ENCODE data around the gene SLC26A3.
"Not testable (repeated sequence)": the region's sequence is repeated elsewhere in the genome, so short reads cannot be mapped to it uniquely, and the experiment has no call there.

Gene SLC26A3

DNA sequence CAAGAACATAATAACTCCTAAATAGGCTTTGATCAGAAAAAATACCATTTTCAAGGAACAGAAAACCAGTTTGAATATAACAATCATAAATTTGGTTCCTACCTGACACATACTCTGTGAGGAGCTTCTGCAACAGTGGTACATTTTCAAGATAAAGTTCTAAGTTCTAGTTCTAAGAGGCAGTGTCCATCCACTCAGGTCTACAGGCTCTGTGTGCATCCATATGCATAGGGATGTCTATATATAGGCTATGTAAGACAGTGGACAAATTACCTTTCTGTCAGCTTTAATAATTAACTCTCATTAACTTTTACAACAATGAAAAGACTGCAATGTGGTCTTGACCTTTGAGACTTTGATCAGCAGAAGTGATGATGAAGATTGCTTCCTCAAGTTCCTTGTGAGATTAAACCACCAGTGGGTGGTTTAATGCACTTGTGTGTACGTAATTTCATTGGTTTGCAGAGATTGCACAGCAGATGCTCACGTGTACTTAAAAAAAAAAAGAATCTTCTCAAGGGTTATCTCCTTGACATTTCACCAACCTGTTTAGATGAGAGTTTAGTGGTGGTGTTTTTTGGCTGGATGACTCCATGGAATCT, at the start of gene SLC26A3:
TSS of gene SLC26A3 (minus strand) at position 215 of the 602 bp plus-strand sequence. CDS start 8,714 bp downstream, outside the sequence.
- Mint-ChIP-seq H3K27ac (no peak within 1 kb of the TSS), H3K4me1 (ENCODE audit: low read depth) (no peaks in the 10 kb centered on the region), H3K36me3 (ENCODE audit: low read depth) (no peaks in the 10 kb centered on the region), H3K27me3 (ENCODE audit: low read depth) (peaks cover 11% of the 10 kb centered on the region), H3K9me3 (no peaks in the 10 kb centered on the region), H3K4me3 (no peak within 1 kb of the TSS)

DNA sequence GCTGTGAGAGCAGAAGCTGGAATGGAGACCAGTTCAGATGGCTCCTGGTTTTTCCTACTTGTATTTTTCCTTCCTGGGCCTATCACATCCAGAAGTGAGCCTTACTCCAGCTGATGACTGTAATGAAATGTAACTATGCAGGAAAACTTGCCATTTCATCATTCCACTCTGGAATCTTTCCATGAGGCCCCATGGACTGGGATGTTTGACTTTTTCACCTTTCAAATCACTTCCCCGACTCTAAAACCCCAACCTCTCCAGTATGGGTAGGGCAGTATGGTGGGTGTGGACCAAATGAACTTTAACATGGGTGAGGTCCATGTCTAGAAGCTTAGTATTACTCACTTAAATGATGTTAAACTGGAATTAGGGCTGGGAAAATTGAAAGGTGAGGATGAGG, 47.6 kb upstream of the SLC26A3 start:
- no peaks in the 10 kb centered on the region for H3K36me3 Mint-ChIP-seq (ENCODE audit: low read depth)
- peaks cover 17% of the 10 kb centered on the region for H3K27me3 Mint-ChIP-seq (ENCODE audit: low read depth)
- H3K4me3 Mint-ChIP-seq: no peak overlapping the region
- H3K9me3 Mint-ChIP-seq: no peaks in the 10 kb centered on the region
- no peaks in the 10 kb centered on the region for H3K4me1 Mint-ChIP-seq (ENCODE audit: low read depth)
- H3K27ac Mint-ChIP-seq: no peak overlapping the region

DNA sequence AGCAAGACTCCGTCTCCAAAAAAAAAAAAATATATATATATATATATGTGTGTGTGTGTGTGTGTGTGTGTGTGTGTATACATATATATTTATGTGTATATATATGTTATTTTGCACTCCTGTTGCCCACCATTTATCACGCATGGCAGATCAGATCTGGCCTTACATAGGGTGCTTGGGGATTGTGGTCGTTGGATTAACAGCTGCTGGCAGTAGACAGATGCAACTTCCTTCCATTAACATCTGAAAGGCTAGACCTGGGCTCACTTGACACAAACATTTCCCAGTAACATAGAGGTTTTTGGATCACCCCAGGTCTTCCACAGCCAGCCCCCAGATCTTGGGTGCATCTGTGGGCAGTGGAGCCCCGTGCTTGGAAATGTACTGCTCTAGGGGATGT, 47.2 kb upstream of the SLC26A3 start:
- Mint-ChIP-seq H3K27ac (no peak overlapping the region), H3K36me3 (ENCODE audit: low read depth) (no peaks in the 10 kb centered on the region), H3K4me1 (ENCODE audit: low read depth) (no peaks in the 10 kb centered on the region)

DNA sequence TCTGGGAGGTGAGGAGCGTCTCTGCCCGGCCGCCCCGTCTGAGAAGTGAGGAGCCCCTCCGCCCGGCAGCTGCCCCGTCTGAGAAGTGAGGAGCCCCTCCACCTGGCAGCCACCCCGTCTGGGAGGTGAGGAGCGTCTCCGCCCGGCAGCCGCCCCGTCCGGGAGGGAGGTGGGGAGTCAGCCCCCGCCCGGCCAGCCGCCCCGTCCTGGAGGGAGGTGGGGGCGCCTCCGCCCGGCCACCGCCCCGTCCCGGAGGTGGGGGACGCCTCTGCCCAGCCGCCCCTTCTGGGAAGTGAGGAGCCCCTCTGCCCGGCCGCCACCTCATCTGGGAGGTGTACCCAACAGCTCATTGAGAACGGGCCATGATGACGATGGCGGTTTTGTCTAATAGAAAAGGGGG, 45.2 kb upstream of the SLC26A3 start:
- H3K9me3 Mint-ChIP-seq; H3K4me1 Mint-ChIP-seq (ENCODE audit: low read depth); H3K4me3 Mint-ChIP-seq; H3K27ac Mint-ChIP-seq; H3K36me3 Mint-ChIP-seq (ENCODE audit: low read depth): not testable (repeated sequence)
- peaks cover 11% of the 10 kb centered on the region for H3K27me3 Mint-ChIP-seq (ENCODE audit: low read depth)

More for the DNA sequence above, 47.2 kb upstream of the SLC26A3 start:
- H3K4me3 Mint-ChIP-seq: no peak overlapping the region
- H3K27me3 Mint-ChIP-seq (ENCODE audit: low read depth): peaks cover 16% of the 10 kb centered on the region
- H3K9me3 Mint-ChIP-seq: no peaks in the 10 kb centered on the region

DNA sequence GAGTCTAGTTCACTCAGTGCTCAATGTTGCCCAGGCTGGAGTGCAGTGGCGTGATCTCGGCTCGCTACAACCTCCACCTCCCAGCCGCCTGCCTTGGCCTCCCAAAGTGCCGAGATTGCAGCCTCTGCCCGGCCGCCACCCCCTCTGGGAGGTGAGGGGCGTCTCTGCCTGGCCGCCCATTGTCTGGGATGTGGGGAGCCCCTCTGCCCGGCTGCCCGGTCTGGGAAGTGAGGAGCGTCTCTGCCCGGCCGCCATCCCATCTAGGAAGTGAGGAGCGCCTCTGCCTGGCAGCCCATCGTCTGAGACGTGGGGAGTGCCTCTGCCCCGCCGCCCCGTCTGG, 44.8 kb upstream of the SLC26A3 start:
- not testable (repeated sequence) for H3K36me3 Mint-ChIP-seq (ENCODE audit: low read depth); H3K4me1 Mint-ChIP-seq (ENCODE audit: low read depth); H3K9me3 Mint-ChIP-seq; H3K27ac Mint-ChIP-seq; H3K4me3 Mint-ChIP-seq
- peaks cover 11% of the 10 kb centered on the region for H3K27me3 Mint-ChIP-seq (ENCODE audit: low read depth)

DNA sequence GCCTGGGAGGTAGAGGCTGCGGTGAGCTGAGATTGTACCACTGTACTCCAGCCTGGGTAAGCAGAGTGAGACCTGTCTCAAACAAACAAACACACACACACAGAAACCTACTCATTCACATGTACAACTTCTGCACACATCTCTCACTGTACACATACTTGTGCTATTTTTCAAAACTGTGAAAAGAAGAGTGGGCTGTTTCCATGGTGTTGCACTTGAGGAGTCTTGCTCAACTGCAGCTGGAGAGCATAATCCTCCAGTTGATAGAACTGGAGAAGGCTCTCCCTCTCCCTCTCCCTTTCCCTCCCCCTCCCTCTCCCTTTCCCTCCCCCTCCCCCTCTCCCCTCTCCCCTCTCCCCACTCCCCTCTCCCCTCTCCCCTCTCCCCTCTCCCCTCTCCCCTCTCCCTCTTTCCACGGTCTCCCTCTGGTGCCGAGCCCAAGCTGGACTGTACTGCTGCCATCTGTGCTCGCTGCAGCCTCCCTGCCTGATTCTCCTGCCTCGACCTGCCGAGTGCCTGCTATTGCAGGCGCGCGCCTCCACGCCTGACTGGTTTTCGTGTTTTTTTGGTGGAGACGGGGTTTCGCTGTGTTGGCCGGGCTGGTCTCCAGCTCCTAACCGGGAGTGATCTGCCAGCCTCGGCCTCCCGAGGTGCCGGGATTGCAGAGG, 44.3 kb upstream of the SLC26A3 start:
- Mint-ChIP-seq H3K4me1 (ENCODE audit: low read depth) (no peaks in the 10 kb centered on the region), H3K36me3 (ENCODE audit: low read depth) (no peaks in the 10 kb centered on the region), H3K27me3 (ENCODE audit: low read depth) (peaks cover 11% of the 10 kb centered on the region), H3K4me3 (no peak overlapping the region), H3K27ac (no peak overlapping the region), H3K9me3 (no peaks in the 10 kb centered on the region)

DNA sequence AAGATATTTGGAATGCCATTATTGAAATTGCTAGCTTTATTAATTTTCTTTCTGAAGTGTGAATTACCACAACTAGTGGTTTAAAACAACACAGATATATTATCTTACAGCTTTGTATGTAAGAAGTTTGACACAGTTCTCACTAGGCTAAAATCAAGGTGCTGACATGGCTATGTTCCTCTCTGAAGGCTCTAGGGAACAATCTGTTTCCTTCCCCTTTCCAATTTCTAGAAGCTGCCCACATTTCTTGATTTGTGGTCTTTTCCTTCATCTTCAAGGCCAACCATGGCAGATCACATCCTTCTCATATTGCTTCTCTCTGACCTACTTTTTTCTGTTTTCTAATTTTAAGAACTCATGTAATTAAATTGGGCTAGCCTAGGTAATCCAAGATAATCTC, 43.3 kb upstream of the SLC26A3 start:
- peaks cover 7% of the 10 kb centered on the region for H3K27me3 Mint-ChIP-seq (ENCODE audit: low read depth)
- no peak overlapping the region for H3K27ac Mint-ChIP-seq
- no peaks in the 10 kb centered on the region for H3K36me3 Mint-ChIP-seq (ENCODE audit: low read depth)
- H3K9me3 Mint-ChIP-seq: no peaks in the 10 kb centered on the region
- H3K4me1 Mint-ChIP-seq (ENCODE audit: low read depth): no peaks in the 10 kb centered on the region
- no peak overlapping the region for H3K4me3 Mint-ChIP-seq

DNA sequence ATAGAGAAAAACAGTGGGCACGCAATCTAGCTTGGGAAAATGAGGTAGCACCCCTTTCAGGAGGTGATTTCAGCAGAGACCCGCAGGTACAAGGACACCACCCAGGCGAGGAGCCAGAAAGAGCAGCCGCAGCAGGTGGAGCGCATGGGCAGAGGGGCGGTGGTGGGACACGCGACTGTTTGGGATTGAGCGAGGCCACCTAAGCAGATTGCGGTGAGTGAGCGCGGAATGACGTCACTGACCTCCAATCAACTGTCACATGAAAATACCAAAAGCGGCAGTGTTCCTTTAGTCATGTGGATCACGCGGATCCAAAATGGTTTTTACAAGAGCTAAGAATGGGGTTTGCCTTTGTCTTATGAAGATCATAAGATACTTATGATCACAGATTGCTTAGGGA, 40.2 kb upstream of the SLC26A3 start:
- Mint-ChIP-seq H3K9me3 (peaks cover 8% of the 10 kb centered on the region), H3K4me1 (ENCODE audit: low read depth) (no peaks in the 10 kb centered on the region), H3K27me3 (ENCODE audit: low read depth) (peaks cover 7% of the 10 kb centered on the region), H3K36me3 (ENCODE audit: low read depth) (no peaks in the 10 kb centered on the region), H3K4me3 (no peak overlapping the region), H3K27ac (no peak overlapping the region)

DNA sequence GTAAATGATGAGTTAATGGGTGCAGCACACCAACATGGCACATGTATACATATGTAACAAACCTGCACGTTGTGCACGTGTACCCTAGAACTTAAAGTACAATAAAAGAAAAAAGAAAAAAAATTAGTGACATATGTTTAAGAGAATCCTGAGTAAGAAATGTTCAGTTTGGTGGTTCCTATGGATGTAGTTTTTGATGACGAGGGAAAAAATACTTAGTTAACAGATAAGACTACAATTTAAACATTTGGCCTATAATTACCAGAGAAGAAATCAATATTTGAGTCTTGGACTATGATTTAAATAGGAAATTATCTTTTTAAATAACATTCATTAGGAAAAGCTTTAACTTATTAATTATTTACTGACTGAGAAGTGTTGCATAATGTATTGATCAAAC, 39.2 kb upstream of the SLC26A3 start:
- H3K4me3 Mint-ChIP-seq: no peak overlapping the region
- H3K4me1 Mint-ChIP-seq (ENCODE audit: low read depth): no peaks in the 10 kb centered on the region
- no peak overlapping the region for H3K27ac Mint-ChIP-seq
- H3K27me3 Mint-ChIP-seq (ENCODE audit: low read depth): peaks cover 7% of the 10 kb centered on the region
- H3K36me3 Mint-ChIP-seq (ENCODE audit: low read depth): no peaks in the 10 kb centered on the region
- peaks cover 8% of the 10 kb centered on the region for H3K9me3 Mint-ChIP-seq

DNA sequence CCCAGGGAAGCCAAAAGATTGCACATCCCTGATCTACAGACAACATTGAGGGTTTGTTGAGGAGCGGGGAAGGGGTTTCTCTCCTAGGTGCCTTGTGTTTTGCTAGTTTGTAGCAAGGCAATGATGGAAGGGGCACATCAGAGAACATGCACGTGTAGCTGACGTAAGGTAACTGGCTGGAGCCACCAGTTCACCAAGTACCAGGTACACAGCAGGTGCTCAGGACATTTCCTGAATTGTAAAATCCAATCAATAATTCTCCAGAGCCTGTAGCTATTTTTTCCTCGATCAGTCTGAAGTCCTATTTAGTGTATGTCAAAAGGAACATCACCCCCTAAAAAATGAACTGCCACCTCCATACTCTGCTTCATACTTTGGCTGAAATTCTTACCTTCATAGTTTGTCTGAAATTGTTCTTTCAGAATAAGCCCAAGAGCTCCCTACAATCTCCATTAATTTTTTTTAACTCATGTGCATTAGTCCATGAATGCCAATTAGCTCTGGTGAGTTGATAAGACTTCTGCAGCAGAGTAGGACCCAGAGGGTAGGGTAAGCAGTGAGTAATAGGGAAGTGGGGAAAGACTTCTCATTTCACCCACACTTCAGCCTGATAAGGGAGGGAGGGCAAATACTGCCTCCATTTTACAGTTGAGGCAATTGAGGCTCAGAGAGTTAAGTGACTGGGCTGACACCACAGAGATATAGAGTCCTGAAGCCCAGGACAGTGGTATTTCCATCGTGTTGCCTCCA, 36.0 kb upstream of the SLC26A3 start:
- Mint-ChIP-seq H3K9me3 (peaks cover 8% of the 10 kb centered on the region), H3K27me3 (ENCODE audit: low read depth) (no peaks in the 10 kb centered on the region), H3K36me3 (ENCODE audit: low read depth) (no peaks in the 10 kb centered on the region), H3K27ac (no peak overlapping the region), H3K4me1 (ENCODE audit: low read depth) (no peaks in the 10 kb centered on the region), H3K4me3 (no peak overlapping the region)

DNA sequence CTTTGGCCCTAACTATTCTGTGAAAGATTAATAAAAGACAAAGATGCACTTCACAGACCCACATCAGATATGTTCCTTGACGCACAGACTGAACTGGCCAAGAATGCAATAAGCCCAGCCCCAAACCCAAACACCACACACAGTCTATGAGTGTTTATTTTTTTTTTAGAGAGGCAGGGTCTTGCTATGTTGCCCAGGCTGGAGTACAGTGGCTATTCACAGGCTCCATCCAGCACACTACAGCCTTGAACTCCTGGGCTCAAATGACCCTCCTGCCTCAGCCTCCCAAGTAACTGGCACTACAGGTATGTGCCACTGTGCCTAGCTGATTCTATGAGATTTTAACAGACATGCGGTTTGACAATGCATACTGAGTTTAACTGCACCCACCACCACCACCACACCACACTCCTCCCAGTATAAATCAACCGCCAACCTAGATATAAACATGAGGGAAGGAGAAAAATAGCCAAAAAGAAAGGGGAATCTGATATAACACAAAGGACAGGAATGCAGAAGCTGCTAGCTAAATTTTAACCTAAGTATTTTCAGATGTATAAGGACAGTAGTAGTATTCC, 35.1 kb upstream of the SLC26A3 start:
- H3K4me3 Mint-ChIP-seq: no peak overlapping the region
- H3K4me1 Mint-ChIP-seq (ENCODE audit: low read depth): no peaks in the 10 kb centered on the region
- no peak overlapping the region for H3K27ac Mint-ChIP-seq
- H3K27me3 Mint-ChIP-seq (ENCODE audit: low read depth): no peaks in the 10 kb centered on the region
- H3K36me3 Mint-ChIP-seq (ENCODE audit: low read depth): no peaks in the 10 kb centered on the region
- peaks cover 8% of the 10 kb centered on the region for H3K9me3 Mint-ChIP-seq

DNA sequence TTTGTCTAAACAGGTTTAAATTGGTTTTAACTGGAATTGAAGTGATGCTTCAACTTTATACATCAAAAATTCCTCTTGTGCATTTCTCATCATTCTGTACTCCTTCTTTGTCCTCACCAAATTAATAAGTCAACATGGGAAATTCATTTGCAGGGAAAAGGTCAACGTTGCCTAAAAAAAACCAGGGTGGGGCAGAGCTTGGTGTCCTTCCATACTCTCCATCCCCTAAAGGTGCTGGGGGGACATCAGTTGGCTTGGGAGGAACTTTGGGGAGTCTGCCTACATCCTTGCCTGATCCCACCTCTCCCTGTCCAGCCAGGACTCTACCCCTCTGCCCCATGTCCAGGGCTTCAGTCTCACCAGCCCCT, 34.1 kb upstream of the SLC26A3 start:
- H3K36me3 Mint-ChIP-seq (ENCODE audit: low read depth): no peaks in the 10 kb centered on the region
- H3K27ac Mint-ChIP-seq: no peak overlapping the region
- H3K4me3 Mint-ChIP-seq: no peak overlapping the region
- H3K27me3 Mint-ChIP-seq (ENCODE audit: low read depth): no peaks in the 10 kb centered on the region
- H3K9me3 Mint-ChIP-seq: peaks cover 8% of the 10 kb centered on the region
- no peaks in the 10 kb centered on the region for H3K4me1 Mint-ChIP-seq (ENCODE audit: low read depth)

DNA sequence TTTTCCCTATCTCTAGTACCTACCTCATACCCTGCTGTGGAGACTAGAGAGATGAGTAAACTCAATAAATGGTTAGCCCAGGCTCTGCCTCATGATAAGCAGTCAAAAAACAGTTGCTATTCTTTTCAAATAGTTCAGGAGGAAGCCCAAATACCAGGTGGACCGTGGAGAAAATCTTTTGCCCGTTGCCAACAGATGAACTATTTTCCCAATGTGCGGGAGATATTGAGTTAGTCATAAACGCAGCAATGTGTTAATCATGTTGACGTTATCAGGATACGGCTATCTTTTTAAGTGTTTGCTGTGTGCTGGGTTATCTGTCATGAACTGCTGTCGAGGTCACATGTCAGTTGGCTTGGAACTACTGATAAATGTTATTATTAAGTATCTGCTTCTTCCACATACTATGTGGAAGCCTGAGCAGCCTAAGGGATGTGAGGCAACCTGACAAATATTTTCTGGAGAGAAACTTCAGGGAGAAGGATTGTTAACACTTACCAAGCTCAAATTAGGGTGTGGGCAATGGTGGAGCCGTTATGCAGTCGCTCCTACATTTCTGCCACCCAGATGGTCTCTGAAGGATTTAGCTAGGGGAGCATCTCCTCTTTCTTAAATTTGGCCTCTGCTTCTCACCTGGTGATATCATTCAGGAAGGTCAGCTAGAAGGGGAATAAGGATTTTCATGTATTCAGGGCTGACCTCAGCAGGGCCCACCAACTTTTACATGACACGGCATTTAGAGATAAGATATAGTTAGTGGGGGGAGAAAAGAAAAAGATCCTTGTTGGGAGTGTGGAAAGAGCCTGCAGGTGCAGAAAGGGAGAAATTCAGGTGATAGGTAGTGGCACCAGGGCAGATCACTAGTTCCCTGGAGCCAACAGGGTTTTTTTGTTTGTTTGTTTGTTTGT, 33.5 kb upstream of the SLC26A3 start:
- no peaks in the 10 kb centered on the region for H3K36me3 Mint-ChIP-seq (ENCODE audit: low read depth)
- H3K27me3 Mint-ChIP-seq (ENCODE audit: low read depth): no peaks in the 10 kb centered on the region
- H3K4me3 Mint-ChIP-seq: no peak overlapping the region
- no peaks in the 10 kb centered on the region for H3K4me1 Mint-ChIP-seq (ENCODE audit: low read depth)
- H3K27ac Mint-ChIP-seq: no peak overlapping the region
- H3K9me3 Mint-ChIP-seq: peaks cover 10% of the 10 kb centered on the region

DNA sequence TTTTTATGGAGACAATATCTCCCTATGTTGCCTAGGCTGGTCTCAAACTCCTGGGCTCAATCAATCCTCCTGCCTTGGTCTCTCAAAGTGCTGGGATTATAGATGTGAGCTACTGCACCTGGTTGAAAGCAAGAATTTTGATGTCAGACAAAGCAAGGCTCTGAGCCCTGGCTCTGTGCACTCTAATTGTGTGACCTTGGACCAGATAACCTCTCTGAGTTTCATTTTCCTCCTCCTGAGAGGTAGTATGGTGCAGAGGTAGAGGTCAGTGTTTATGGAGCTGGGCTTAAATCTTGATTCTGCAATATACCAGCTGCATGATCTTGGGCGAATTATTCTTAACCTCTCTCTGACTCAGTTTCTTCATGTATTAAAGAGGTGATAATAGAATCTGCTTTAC, 31.4 kb upstream of the SLC26A3 start:
- H3K4me1 Mint-ChIP-seq (ENCODE audit: low read depth): no peaks in the 10 kb centered on the region
- peaks cover 4% of the 10 kb centered on the region for H3K9me3 Mint-ChIP-seq
- H3K4me3 Mint-ChIP-seq: no peak overlapping the region
- no peak overlapping the region for H3K27ac Mint-ChIP-seq
- no peaks in the 10 kb centered on the region for H3K36me3 Mint-ChIP-seq (ENCODE audit: low read depth)
- H3K27me3 Mint-ChIP-seq (ENCODE audit: low read depth): peaks cover 3% of the 10 kb centered on the region

All from T-helper 1 cell treated with Interleukin-12 subunit alpha and Interleukin-12 subunit beta and Interleukin-4 antibody, amounts not matched to agents 30 μg/mL and 1 μg/mL, for 36 hours (primary cell).